ENCODE measurements around the gene DEFB121. TPM values are rescaled to one million over a fixed set of nuclear protein-coding genes. Genes with fewer than 3 reads are reported as not detected.
"Not testable (repeated sequence)": the region's sequence is repeated elsewhere in the genome, so short reads cannot be mapped to it uniquely, and the experiment has no call there.

DEFB121 gene, protein sequence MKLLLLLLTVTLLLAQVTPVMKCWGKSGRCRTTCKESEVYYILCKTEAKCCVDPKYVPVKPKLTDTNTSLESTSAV
- not detected for total RNA-seq
- polyA plus RNA-seq, result not detected
- long read RNA-seq, donor 1, result 0 reads
- long read RNA-seq, donor 2, result 0 reads

GRCh38 chr20:31406115-31406514 is at the start of gene DEFB121:
Gene DEFB121, minus strand, starts transcription at chr20:31406215. Its CDS starts 63 bp downstream, at chr20:31406152.
- DNase-seq (no peak), ATAC-seq (ENCODE audit: low FRiP score) (no peak)
- Histone ChIP-seq H3K27me3 (ENCODE audit: control insufficient read depth in 1 of 2, insufficient read depth in 2 of 2, low read length in 1 of 2) (no peaks in the 10 kb centered on the region), H3K4me1 (ENCODE audit: control insufficient read depth in 1 of 2, insufficient read depth in 2 of 2, low read length in 2 of 2) (no peaks in the 10 kb centered on the region), H3K4me3 (ENCODE audit: low read length in 2 of 2) (no peak within 1 kb of the TSS), H3K36me3 (ENCODE audit: control insufficient read depth in 1 of 2, insufficient read depth in 2 of 2, low read length in 1 of 2) (no peaks in the 10 kb centered on the region), H3K27ac (ENCODE audit: low read depth in 1 of 2, low read length in 2 of 2) (no peak within 1 kb of the TSS), H3K9me3 (ENCODE audit: control insufficient read depth, low read length) (no peaks in the 10 kb centered on the region)
- 30 to 47% methylated on average over 3 of the region's 3 CpGs for WGBS, 2 donors
- intact Hi-C loops (cut with DNase I), result no loop called here

DNA sequence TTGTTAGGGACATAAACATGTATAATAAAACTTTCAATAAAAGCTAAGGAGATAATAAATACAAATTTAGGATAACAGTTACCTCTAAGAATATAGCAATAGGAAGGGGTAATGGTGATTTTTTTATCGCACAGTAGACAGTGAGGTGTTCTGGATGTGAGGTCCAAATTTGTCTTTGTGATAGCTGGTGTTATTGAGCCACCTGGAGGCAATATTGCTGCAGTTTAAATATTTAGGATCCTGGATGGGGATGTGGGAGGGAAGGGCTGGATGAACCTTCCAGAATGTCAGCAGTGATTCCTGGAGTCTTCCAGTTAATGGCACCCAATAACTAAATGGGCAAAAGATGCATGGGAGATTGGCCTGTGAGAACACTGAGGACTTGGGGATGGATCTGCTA is 48.3 kb upstream of the DEFB121 start:
- Histone ChIP-seq H3K4me3 (ENCODE audit: low read length in 2 of 2) (no peak overlapping the region), H3K36me3 (ENCODE audit: control insufficient read depth in 1 of 2, insufficient read depth in 2 of 2, low read length in 1 of 2) (no peaks in the 10 kb centered on the region), H3K27ac (ENCODE audit: low read depth in 1 of 2, low read length in 2 of 2) (no peak overlapping the region), H3K9me3 (ENCODE audit: control insufficient read depth, low read length) (no peaks in the 10 kb centered on the region), H3K27me3 (ENCODE audit: control insufficient read depth in 1 of 2, insufficient read depth in 2 of 2, low read length in 1 of 2) (no peaks in the 10 kb centered on the region), H3K4me1 (ENCODE audit: control insufficient read depth in 1 of 2, insufficient read depth in 2 of 2, low read length in 2 of 2) (no peaks in the 10 kb centered on the region)
- WGBS, 2 donors, result 88 to 97% methylated on average over 1 of the region's 1 CpG
- ATAC-seq (ENCODE audit: low FRiP score) (no peak), DNase-seq (no peak)
- intact Hi-C loops (cut with DNase I), result no loop called here

GRCh38 chr20:31452575-31452974 is 46.6 kb upstream of the DEFB121 start:
- peak overlapping the region in 1 of 2 donors; percentile 61 for H3K27ac ChIP-seq (ENCODE audit: low read depth in 1 of 2, low read length in 2 of 2)
- intact Hi-C loops (cut with DNase I), result no loop called here
- no peaks in the 10 kb centered on the region for H3K4me1 ChIP-seq (ENCODE audit: control insufficient read depth in 1 of 2, insufficient read depth in 2 of 2, low read length in 2 of 2)
- ATAC-seq (ENCODE audit: low FRiP score) (peak; percentile 54), DNase-seq (no peak)
- no peak overlapping the region for H3K4me3 ChIP-seq (ENCODE audit: low read length in 2 of 2)
- no peaks in the 10 kb centered on the region for H3K27me3 ChIP-seq (ENCODE audit: control insufficient read depth in 1 of 2, insufficient read depth in 2 of 2, low read length in 1 of 2)
- 4 to 8% methylated on average over 2 of the region's 2 CpGs for WGBS, 2 donors
- H3K9me3 ChIP-seq (ENCODE audit: control insufficient read depth, low read length), result no peaks in the 10 kb centered on the region
- no peaks in the 10 kb centered on the region for H3K36me3 ChIP-seq (ENCODE audit: control insufficient read depth in 1 of 2, insufficient read depth in 2 of 2, low read length in 1 of 2)

- DNase-seq (no peak), ATAC-seq (ENCODE audit: low FRiP score) (no peak)
- Histone ChIP-seq H3K4me3 (ENCODE audit: low read length in 2 of 2) (no peak overlapping the region), H3K4me1 (ENCODE audit: control insufficient read depth in 1 of 2, insufficient read depth in 2 of 2, low read length in 2 of 2) (no peaks in the 10 kb centered on the region), H3K36me3 (ENCODE audit: control insufficient read depth in 1 of 2, insufficient read depth in 2 of 2, low read length in 1 of 2) (no peaks in the 10 kb centered on the region), H3K27me3 (ENCODE audit: control insufficient read depth in 1 of 2, insufficient read depth in 2 of 2, low read length in 1 of 2) (no peaks in the 10 kb centered on the region), H3K27ac (ENCODE audit: low read depth in 1 of 2, low read length in 2 of 2) (no peak overlapping the region), H3K9me3 (ENCODE audit: control insufficient read depth, low read length) (no peaks in the 10 kb centered on the region)
- WGBS, 2 donors, result 75 to 78% methylated on average over 8 of the region's 8 CpGs
- intact Hi-C loops (cut with DNase I), result no loop called here
Observed at GRCh38 chr20:31449511-31450414, 43.7 kb upstream of the DEFB121 start.

GRCh38 chr20:31446084-31446819 is 40.2 kb upstream of the DEFB121 start:
- intact Hi-C loops (cut with DNase I), result no loop called here
- 72 to 75% methylated on average over 12 of the region's 12 CpGs for WGBS, 2 donors
- H3K36me3 ChIP-seq (ENCODE audit: control insufficient read depth in 1 of 2, insufficient read depth in 2 of 2, low read length in 1 of 2), result no peaks in the 10 kb centered on the region
- no peak for DNase-seq
- no peaks in the 10 kb centered on the region for H3K4me1 ChIP-seq (ENCODE audit: control insufficient read depth in 1 of 2, insufficient read depth in 2 of 2, low read length in 2 of 2)
- no peak overlapping the region for H3K27ac ChIP-seq (ENCODE audit: low read depth in 1 of 2, low read length in 2 of 2)
- H3K9me3 ChIP-seq (ENCODE audit: control insufficient read depth, low read length), result no peaks in the 10 kb centered on the region
- no peak overlapping the region for H3K4me3 ChIP-seq (ENCODE audit: low read length in 2 of 2)
- no peak for ATAC-seq (ENCODE audit: low FRiP score)
- H3K27me3 ChIP-seq (ENCODE audit: control insufficient read depth in 1 of 2, insufficient read depth in 2 of 2, low read length in 1 of 2), result no peaks in the 10 kb centered on the region

DNA sequence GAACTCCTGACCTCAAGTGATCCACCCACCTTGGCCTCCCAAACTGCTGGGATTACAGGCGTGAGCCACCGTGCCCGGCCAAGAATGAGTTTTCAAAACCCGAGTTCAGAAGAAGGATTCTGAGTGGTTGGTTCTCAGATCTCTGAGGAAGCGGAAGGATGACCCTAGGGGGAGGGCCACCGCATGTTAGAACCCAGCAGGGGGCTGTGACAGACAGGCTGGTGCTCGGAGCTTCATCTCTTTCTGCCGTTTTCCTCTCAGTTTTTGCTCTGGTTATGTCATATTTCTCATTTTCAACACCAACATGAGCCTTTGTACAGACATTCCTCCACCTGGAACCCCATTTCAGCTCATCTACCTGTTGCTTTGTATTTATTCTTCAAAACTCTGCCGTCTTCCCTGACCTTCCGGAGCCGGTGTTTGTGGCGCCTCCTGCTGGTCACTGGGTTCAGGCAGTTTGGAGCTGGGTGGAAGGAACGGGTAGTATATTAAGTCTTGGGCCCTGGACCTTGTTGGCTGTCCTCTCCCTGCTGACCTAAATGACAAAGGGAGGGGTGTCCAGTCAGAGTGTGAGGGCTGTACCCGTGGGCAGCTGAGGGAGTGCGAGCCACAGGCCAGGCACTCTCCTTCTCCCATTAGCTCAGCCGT is 34.1 kb upstream of the DEFB121 start, which contains the start of gene DEFB123:
DEFB123 (plus strand) TSS at position 621 of the 648 bp plus-strand sequence. CDS start 67 bp downstream, outside the sequence.
- Histone ChIP-seq H3K9me3 (ENCODE audit: control insufficient read depth, low read length) (no peaks in the 10 kb centered on the region), H3K27me3 (ENCODE audit: control insufficient read depth in 1 of 2, insufficient read depth in 2 of 2, low read length in 1 of 2) (no peaks in the 10 kb centered on the region), H3K4me1 (ENCODE audit: control insufficient read depth in 1 of 2, insufficient read depth in 2 of 2, low read length in 2 of 2) (no peaks in the 10 kb centered on the region), H3K4me3 (ENCODE audit: low read length in 2 of 2) (no peak within 1 kb of the TSS), H3K36me3 (ENCODE audit: control insufficient read depth in 1 of 2, insufficient read depth in 2 of 2, low read length in 1 of 2) (no peaks in the 10 kb centered on the region), H3K27ac (ENCODE audit: low read depth in 1 of 2, low read length in 2 of 2) (no peak within 1 kb of the TSS)
- ATAC-seq (ENCODE audit: low FRiP score) (no peak), DNase-seq (no peak)
- 76 to 77% methylated on average over 16 of the region's 16 CpGs for WGBS, 2 donors
- intact Hi-C loops (cut with DNase I), result no loop called here

- no peak for DNase-seq
- ATAC-seq (ENCODE audit: low FRiP score), result no peak
- WGBS, 2 donors, result 58 to 62% methylated on average over 4 of the region's 4 CpGs
- Histone ChIP-seq H3K9me3 (ENCODE audit: control insufficient read depth, low read length) (no peaks in the 10 kb centered on the region), H3K4me3 (ENCODE audit: low read length in 2 of 2) (no peak overlapping the region), H3K36me3 (ENCODE audit: control insufficient read depth in 1 of 2, insufficient read depth in 2 of 2, low read length in 1 of 2) (no peaks in the 10 kb centered on the region), H3K27me3 (ENCODE audit: control insufficient read depth in 1 of 2, insufficient read depth in 2 of 2, low read length in 1 of 2) (peaks cover 0 to 1% of the 10 kb centered on the region in 2 donors), H3K4me1 (ENCODE audit: control insufficient read depth in 1 of 2, insufficient read depth in 2 of 2, low read length in 2 of 2) (no peaks in the 10 kb centered on the region), H3K27ac (ENCODE audit: low read depth in 1 of 2, low read length in 2 of 2) (no peak overlapping the region)
- intact Hi-C loops (cut with DNase I), result no loop called here
Observed at GRCh38 chr20:31430568-31431115, 24.6 kb upstream of the DEFB121 start.

DNA sequence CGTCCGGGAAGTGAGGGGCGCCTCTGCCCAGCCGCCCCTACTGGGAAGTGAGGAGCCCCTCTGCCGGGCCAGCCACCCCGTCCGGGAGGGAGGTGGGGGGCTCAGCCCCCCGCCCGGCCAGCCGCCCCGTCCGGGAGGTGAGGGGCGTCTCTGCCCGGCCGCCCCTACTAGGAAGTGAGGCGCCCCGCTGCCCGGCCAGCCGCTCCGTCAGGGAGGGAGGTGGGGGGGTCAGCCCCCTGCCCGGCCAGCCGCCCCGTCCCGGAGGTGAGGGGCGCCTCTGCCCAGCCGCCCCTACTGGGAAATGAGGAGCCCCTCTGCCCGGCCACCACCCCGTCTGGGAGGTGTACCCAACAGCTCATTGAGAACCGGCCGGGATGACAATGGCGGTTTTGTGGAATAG is 21.6 kb upstream of the DEFB121 start:
- intact Hi-C loops (cut with DNase I); H3K4me1 ChIP-seq (ENCODE audit: control insufficient read depth in 1 of 2, insufficient read depth in 2 of 2, low read length in 2 of 2); H3K36me3 ChIP-seq (ENCODE audit: control insufficient read depth in 1 of 2, insufficient read depth in 2 of 2, low read length in 1 of 2); H3K27ac ChIP-seq (ENCODE audit: low read depth in 1 of 2, low read length in 2 of 2); H3K27me3 ChIP-seq (ENCODE audit: control insufficient read depth in 1 of 2, insufficient read depth in 2 of 2, low read length in 1 of 2); H3K4me3 ChIP-seq (ENCODE audit: low read length in 2 of 2); H3K9me3 ChIP-seq (ENCODE audit: control insufficient read depth, low read length); DNase-seq; ATAC-seq (ENCODE audit: low FRiP score): not testable (repeated sequence)
- WGBS, 2 donors, result 95 to 98% methylated on average over 20 to 31 of the region's 31 CpGs
